ENCODE results near the gene MRPS6. TPM values are rescaled to one million over a fixed set of nuclear protein-coding genes. Genes with fewer than 3 reads are reported as not detected.
A peak's percentile ranks its signal among the peaks of the same experiment; 100 is the strongest.

Gene MRPS6
- total and polyA plus RNA-seq, 3 experiments from 2014 or later: 134 to 163 (median 136) TPM

- H3K4me1 Mint-ChIP-seq: peaks cover 0 to 96% (median 81%) of the 10 kb centered on the region in 3 donors
- H3K36me3 Mint-ChIP-seq: peaks cover 0 to 53% (median 16%) of the 10 kb centered on the region in 3 donors
- Histone ChIP-seq H3K4me1 (ENCODE audit: insufficient read depth, low read length) (peaks cover 86% of the 10 kb centered on the region), H3K36me3 (ENCODE audit: insufficient read depth, low read length) (no peaks in the 10 kb centered on the region), H3K27me3 (ENCODE audit: insufficient read depth, low read length, poor library complexity, severe bottlenecking) (no peaks in the 10 kb centered on the region), H3K4me3 (ENCODE audit: low read length) (no peak overlapping the region), H3K9me3 (ENCODE audit: low read length) (no peaks in the 10 kb centered on the region), H3K27ac (ENCODE audit: low read depth, low read length) (no peak overlapping the region)
- H3K4me3 Mint-ChIP-seq: peak overlapping the region in 2 of 7 donors; percentile 4 to 10
- POLR2A ChIA-PET: interaction anchor here (0.5 to 1.6 kb wide), 2 partner anchors 7 to 252 kb away, joined by 3 to 9 read pairs; partner anchors contain the start of genes MRPS6 and SLC5A3
- CTCF ChIA-PET: interaction anchor here (1.8 kb wide), 1 partner anchor 157 kb away, joined by 6 read pairs; no protein-coding TSS in a partner anchor
- H3K9me3 Mint-ChIP-seq: no peaks in the 10 kb centered on the region
- no peaks in the 10 kb centered on the region for H3K27me3 Mint-ChIP-seq
- no peak overlapping the region for H3K27ac Mint-ChIP-seq
- no peak for DNase-seq
Measured at GRCh38 chr21:34080710-34081109, 7.3 kb downstream of the MRPS6 start.

- H3K27ac Mint-ChIP-seq: peak overlapping the region in 1 of 8 donors; percentile 19
- Histone ChIP-seq H3K9me3 (ENCODE audit: low read length) (no peaks in the 10 kb centered on the region), H3K27ac (ENCODE audit: low read depth, low read length) (no peak overlapping the region), H3K4me1 (ENCODE audit: insufficient read depth, low read length) (peaks cover 86% of the 10 kb centered on the region), H3K36me3 (ENCODE audit: insufficient read depth, low read length) (no peaks in the 10 kb centered on the region), H3K4me3 (ENCODE audit: low read length) (no peak overlapping the region), H3K27me3 (ENCODE audit: insufficient read depth, low read length, poor library complexity, severe bottlenecking) (no peaks in the 10 kb centered on the region)
- no peak overlapping the region for H3K4me3 Mint-ChIP-seq
- no peaks in the 10 kb centered on the region for H3K9me3 Mint-ChIP-seq
- peaks cover 0 to 48% (median 18%) of the 10 kb centered on the region in 3 donors for H3K36me3 Mint-ChIP-seq
- H3K4me1 Mint-ChIP-seq: peaks cover 0 to 76% (median 61%) of the 10 kb centered on the region in 3 donors
- CTCF ChIA-PET: no interaction called here
- DNase-seq: no peak
- no peaks in the 10 kb centered on the region for H3K27me3 Mint-ChIP-seq
- POLR2A ChIA-PET: no interaction called here
Measured at GRCh38 chr21:34082769-34083168, 9.4 kb downstream of the MRPS6 start.

DNA sequence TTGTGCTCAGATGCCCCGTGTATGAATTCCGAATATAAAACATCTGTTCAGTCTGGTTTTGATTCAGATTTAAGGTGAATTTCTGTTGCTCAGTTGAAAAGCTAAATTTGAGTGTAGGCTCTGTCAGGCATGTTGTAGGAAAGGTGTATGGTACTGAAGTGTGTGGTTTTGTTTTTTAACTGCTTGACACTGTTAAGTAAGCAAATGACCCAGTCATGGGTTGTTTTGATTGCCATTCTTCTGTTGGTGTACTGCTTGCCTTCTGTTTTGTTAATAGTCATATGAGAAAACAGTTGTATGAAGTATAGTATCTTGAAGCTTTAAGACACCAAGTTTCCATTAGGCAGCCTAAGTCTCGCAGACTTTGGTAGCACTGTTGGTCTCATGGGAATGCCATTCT, 10.0 kb downstream of the MRPS6 start:
- ChIA-PET CTCF (no interaction called here), POLR2A (no interaction called here)
- H3K36me3 Mint-ChIP-seq: peaks cover 0 to 43% (median 18%) of the 10 kb centered on the region in 3 donors
- Histone ChIP-seq H3K4me3 (ENCODE audit: low read length) (no peak overlapping the region), H3K27me3 (ENCODE audit: insufficient read depth, low read length, poor library complexity, severe bottlenecking) (no peaks in the 10 kb centered on the region), H3K36me3 (ENCODE audit: insufficient read depth, low read length) (no peaks in the 10 kb centered on the region), H3K27ac (ENCODE audit: low read depth, low read length) (no peak overlapping the region), H3K9me3 (ENCODE audit: low read length) (no peaks in the 10 kb centered on the region), H3K4me1 (ENCODE audit: insufficient read depth, low read length) (peaks cover 86% of the 10 kb centered on the region)
- peaks cover 0 to 70% (median 55%) of the 10 kb centered on the region in 3 donors for H3K4me1 Mint-ChIP-seq
- DNase-seq: no peak
- peak overlapping the region in 2 of 8 donors; percentile 2 to 14 for H3K27ac Mint-ChIP-seq
- H3K9me3 Mint-ChIP-seq: no peaks in the 10 kb centered on the region
- H3K4me3 Mint-ChIP-seq: peak overlapping the region in 1 of 7 donors; percentile 3
- no peaks in the 10 kb centered on the region for H3K27me3 Mint-ChIP-seq

GRCh38 chr21:34085129-34085528, 11.8 kb downstream of the MRPS6 start:
- POLR2A ChIA-PET: no interaction called here
- H3K36me3 Mint-ChIP-seq: peaks cover 0 to 40% (median 15%) of the 10 kb centered on the region in 3 donors

GRCh38 chr21:34086887-34087306, 13.5 kb downstream of the MRPS6 start:
- H3K36me3 ChIP-seq (ENCODE audit: insufficient read depth, low read length): no peaks in the 10 kb centered on the region
- no peak overlapping the region for H3K27ac ChIP-seq (ENCODE audit: low read depth, low read length)
- H3K4me3 ChIP-seq (ENCODE audit: low read length): no peak overlapping the region
- Mint-ChIP-seq H3K27ac (no peak overlapping the region), H3K4me1 (peaks cover 30 to 64% (median 47%) of the 10 kb centered on the region in 3 donors), H3K27me3 (no peaks in the 10 kb centered on the region), H3K4me3 (no peak overlapping the region), H3K36me3 (peaks cover 0 to 26% (median 12%) of the 10 kb centered on the region in 3 donors), H3K9me3 (no peaks in the 10 kb centered on the region)
- peaks cover 76% of the 10 kb centered on the region for H3K4me1 ChIP-seq (ENCODE audit: insufficient read depth, low read length)
- no peaks in the 10 kb centered on the region for H3K27me3 ChIP-seq (ENCODE audit: insufficient read depth, low read length, poor library complexity, severe bottlenecking)
- DNase-seq: peak in 4 of 5 donors; percentile 1 to 57 (median 9)
- POLR2A ChIA-PET: no interaction called here
- CTCF ChIA-PET: interaction anchor here (1.4 kb wide), 1 partner anchor 11 kb away, joined by 4 read pairs; no protein-coding TSS in a partner anchor
- H3K9me3 ChIP-seq (ENCODE audit: low read length): no peaks in the 10 kb centered on the region

More at GRCh38 chr21:34085129-34085528, 11.8 kb downstream of the MRPS6 start:
- CTCF ChIA-PET: no interaction called here
- Mint-ChIP-seq H3K27me3 (no peaks in the 10 kb centered on the region), H3K9me3 (no peaks in the 10 kb centered on the region), H3K4me3 (no peak overlapping the region), H3K4me1 (peaks cover 13 to 64% (median 46%) of the 10 kb centered on the region in 3 donors), H3K27ac (no peak overlapping the region)
- no peaks in the 10 kb centered on the region for H3K36me3 ChIP-seq (ENCODE audit: insufficient read depth, low read length)
- H3K4me1 ChIP-seq (ENCODE audit: insufficient read depth, low read length): peaks cover 76% of the 10 kb centered on the region
- H3K27me3 ChIP-seq (ENCODE audit: insufficient read depth, low read length, poor library complexity, severe bottlenecking): no peaks in the 10 kb centered on the region
- no peak overlapping the region for H3K4me3 ChIP-seq (ENCODE audit: low read length)
- no peaks in the 10 kb centered on the region for H3K9me3 ChIP-seq (ENCODE audit: low read length)
- no peak for DNase-seq
- no peak overlapping the region for H3K27ac ChIP-seq (ENCODE audit: low read depth, low read length)

GRCh38 chr21:34088752-34089151, 15.4 kb downstream of the MRPS6 start:
- Histone ChIP-seq H3K4me1 (ENCODE audit: insufficient read depth, low read length) (peaks cover 67% of the 10 kb centered on the region), H3K9me3 (ENCODE audit: low read length) (no peaks in the 10 kb centered on the region), H3K4me3 (ENCODE audit: low read length) (no peak overlapping the region), H3K27me3 (ENCODE audit: insufficient read depth, low read length, poor library complexity, severe bottlenecking) (no peaks in the 10 kb centered on the region), H3K27ac (ENCODE audit: low read depth, low read length) (no peak overlapping the region), H3K36me3 (ENCODE audit: insufficient read depth, low read length) (no peaks in the 10 kb centered on the region)
- ChIA-PET POLR2A (interaction anchor here (0.7 kb wide), 1 partner anchor 508 kb away, joined by 4 read pairs; no protein-coding TSS in a partner anchor), CTCF (interaction anchor here (2.4 kb wide), 1 partner anchor 165 kb away, joined by 6 read pairs; no protein-coding TSS in a partner anchor)
- DNase-seq: no peak
- H3K9me3 Mint-ChIP-seq: no peaks in the 10 kb centered on the region
- H3K36me3 Mint-ChIP-seq: peaks cover 0 to 20% (median 8%) of the 10 kb centered on the region in 3 donors
- peak overlapping the region in 1 of 7 donors; percentile 43 for H3K4me3 Mint-ChIP-seq
- peak overlapping the region in 2 of 8 donors; percentile 3 to 50 for H3K27ac Mint-ChIP-seq
- H3K27me3 Mint-ChIP-seq: no peaks in the 10 kb centered on the region
- peaks cover 45 to 59% (median 45%) of the 10 kb centered on the region in 3 donors for H3K4me1 Mint-ChIP-seq

GRCh38 chr21:34091032-34091431, 17.7 kb downstream of the MRPS6 start:
- Histone ChIP-seq H3K4me3 (ENCODE audit: low read length) (no peak overlapping the region), H3K4me1 (ENCODE audit: insufficient read depth, low read length) (peaks cover 61% of the 10 kb centered on the region), H3K36me3 (ENCODE audit: insufficient read depth, low read length) (peaks cover 6% of the 10 kb centered on the region), H3K27ac (ENCODE audit: low read depth, low read length) (no peak overlapping the region), H3K27me3 (ENCODE audit: insufficient read depth, low read length, poor library complexity, severe bottlenecking) (no peaks in the 10 kb centered on the region), H3K9me3 (ENCODE audit: low read length) (no peaks in the 10 kb centered on the region)
- Mint-ChIP-seq H3K4me3 (no peak overlapping the region), H3K4me1 (peaks cover 49 to 61% (median 54%) of the 10 kb centered on the region in 3 donors), H3K36me3 (peaks cover under 1 to 38% (median 9%) of the 10 kb centered on the region in 3 donors), H3K9me3 (no peaks in the 10 kb centered on the region), H3K27ac (peak overlapping the region in 3 of 8 donors; percentile 16 to 64 (median 39)), H3K27me3 (no peaks in the 10 kb centered on the region)
- no peak for DNase-seq
- POLR2A ChIA-PET: interaction anchor here (1.2 to 1.6 kb wide), 2 partner anchors 17 to 143 kb away, joined by 5 read pairs; partner anchors contain the start of genes MRPS6 and SLC5A3
- CTCF ChIA-PET: interaction anchor here (0.7 to 2.4 kb wide), 3 partner anchors 10 to 257 kb away, joined by 3 to 9 read pairs (median 5); no protein-coding TSS in a partner anchor

GRCh38 chr21:34091607-34092006, 18.2 kb downstream of the MRPS6 start:
- no peak overlapping the region for H3K27ac ChIP-seq (ENCODE audit: low read depth, low read length)
- Mint-ChIP-seq H3K4me1 (peaks cover 49 to 67% (median 55%) of the 10 kb centered on the region in 3 donors), H3K4me3 (no peak overlapping the region), H3K27me3 (no peaks in the 10 kb centered on the region), H3K9me3 (no peaks in the 10 kb centered on the region), H3K36me3 (peaks cover under 1 to 43% (median 10%) of the 10 kb centered on the region in 3 donors), H3K27ac (peak overlapping the region in 3 of 8 donors; percentile 16 to 45 (median 29))
- DNase-seq: no peak
- H3K9me3 ChIP-seq (ENCODE audit: low read length): no peaks in the 10 kb centered on the region
- CTCF ChIA-PET: interaction anchor here (0.9 to 2.4 kb wide), 3 partner anchors 9 to 168 kb away, joined by 5 to 9 read pairs (median 5); no protein-coding TSS in a partner anchor
- POLR2A ChIA-PET: no interaction called here
- H3K27me3 ChIP-seq (ENCODE audit: insufficient read depth, low read length, poor library complexity, severe bottlenecking): no peaks in the 10 kb centered on the region
- H3K4me1 ChIP-seq (ENCODE audit: insufficient read depth, low read length): peaks cover 55% of the 10 kb centered on the region
- H3K4me3 ChIP-seq (ENCODE audit: low read length): no peak overlapping the region
- H3K36me3 ChIP-seq (ENCODE audit: insufficient read depth, low read length): peaks cover 12% of the 10 kb centered on the region

All from CD8-positive, alpha-beta memory T cell (primary cell).